ENCODE data around the gene OR9A2. TPM values are rescaled to one million over a fixed set of nuclear protein-coding genes. Genes with fewer than 3 reads are reported as not detected.

Gene OR9A2
- total RNA-seq, 4 donors from 2014 or later, result not detected

DNA sequence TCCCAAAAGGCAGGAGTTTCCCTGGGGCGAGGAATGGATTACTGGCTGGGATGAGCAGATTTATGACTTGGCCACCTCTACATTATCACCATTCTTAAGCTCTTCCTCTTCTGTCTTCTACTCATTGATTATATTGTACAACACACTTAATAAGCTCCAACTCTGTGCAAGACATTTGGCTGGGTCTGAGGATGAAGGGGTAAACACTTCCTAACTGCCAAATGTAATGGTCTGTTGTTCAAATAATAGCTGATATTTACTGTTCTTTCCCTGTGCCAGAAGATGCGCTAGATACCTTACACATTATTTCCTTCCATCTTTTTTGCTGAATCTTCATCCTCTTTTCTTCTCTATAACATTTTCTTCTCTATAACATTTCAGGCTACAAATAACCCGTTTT is 36.8 kb upstream of the OR9A2 start:
- Histone ChIP-seq H3K4me3 (no peak overlapping the region), H3K36me3 (no peaks in the 10 kb centered on the region), H3K4me1 (no peaks in the 10 kb centered on the region), H3K27me3 (no peaks in the 10 kb centered on the region), H3K9me3 (no peaks in the 10 kb centered on the region), H3K27ac (no peak overlapping the region)
- 76 to 77% methylated on average over 3 of the region's 3 CpGs for WGBS, 2 donors (ENCODE audit: low coverage in 1 of 2)
- TF ChIP-seq POLR2AphosphoS5 (IDR thresholded peaks at IDR 0.05) (no peak), POLR2A (IDR thresholded peaks at IDR 0.05) (no peak), EP300 (IDR thresholded peaks at IDR 0.05) (no peak)
- TF ChIP-seq, protein P1, sequence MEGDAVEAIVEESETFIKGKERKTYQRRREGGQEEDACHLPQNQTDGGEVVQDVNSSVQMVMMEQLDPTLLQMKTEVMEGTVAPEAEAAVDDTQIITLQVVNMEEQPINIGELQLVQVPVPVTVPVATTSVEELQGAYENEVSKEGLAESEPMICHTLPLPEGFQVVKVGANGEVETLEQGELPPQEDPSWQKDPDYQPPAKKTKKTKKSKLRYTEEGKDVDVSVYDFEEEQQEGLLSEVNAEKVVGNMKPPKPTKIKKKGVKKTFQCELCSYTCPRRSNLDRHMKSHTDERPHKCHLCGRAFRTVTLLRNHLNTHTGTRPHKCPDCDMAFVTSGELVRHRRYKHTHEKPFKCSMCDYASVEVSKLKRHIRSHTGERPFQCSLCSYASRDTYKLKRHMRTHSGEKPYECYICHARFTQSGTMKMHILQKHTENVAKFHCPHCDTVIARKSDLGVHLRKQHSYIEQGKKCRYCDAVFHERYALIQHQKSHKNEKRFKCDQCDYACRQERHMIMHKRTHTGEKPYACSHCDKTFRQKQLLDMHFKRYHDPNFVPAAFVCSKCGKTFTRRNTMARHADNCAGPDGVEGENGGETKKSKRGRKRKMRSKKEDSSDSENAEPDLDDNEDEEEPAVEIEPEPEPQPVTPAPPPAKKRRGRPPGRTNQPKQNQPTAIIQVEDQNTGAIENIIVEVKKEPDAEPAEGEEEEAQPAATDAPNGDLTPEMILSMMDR (IDR thresholded peaks at IDR 0.05), result no peak
- ATAC-seq, result no peak

DNA sequence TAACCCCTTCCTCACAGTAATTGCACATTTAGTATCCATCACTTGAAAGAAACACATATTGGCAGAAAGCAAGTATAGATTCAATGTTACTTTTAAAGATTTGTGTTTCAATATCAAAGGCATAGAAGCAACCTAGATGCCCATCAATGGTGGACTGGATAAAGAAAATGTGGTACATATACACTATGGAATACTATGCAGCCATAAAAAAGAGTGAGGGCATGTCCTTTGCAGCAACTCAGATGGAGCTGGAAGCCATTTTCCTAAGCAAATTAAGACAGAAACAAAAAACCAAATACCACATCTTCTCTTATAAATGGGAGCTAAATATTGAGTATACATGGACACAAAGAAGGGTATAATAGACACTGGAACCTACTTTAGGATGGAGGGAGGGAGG is 28.8 kb upstream of the OR9A2 start:
- no peak for ATAC-seq
- H3K27me3 ChIP-seq, result no peaks in the 10 kb centered on the region
- H3K9me3 ChIP-seq, result peaks cover 0 to 7% (median 0%) of the 10 kb centered on the region in 3 donors
- TF ChIP-seq EP300 (IDR thresholded peaks at IDR 0.05) (no peak), POLR2A (IDR thresholded peaks at IDR 0.05) (no peak), POLR2AphosphoS5 (IDR thresholded peaks at IDR 0.05) (no peak)
- TF ChIP-seq, protein P1 (IDR thresholded peaks at IDR 0.05), result no peak
- H3K4me3 ChIP-seq, result no peak overlapping the region
- H3K36me3 ChIP-seq, result no peaks in the 10 kb centered on the region
- H3K27ac ChIP-seq, result no peak overlapping the region
- no peaks in the 10 kb centered on the region for H3K4me1 ChIP-seq

DNA sequence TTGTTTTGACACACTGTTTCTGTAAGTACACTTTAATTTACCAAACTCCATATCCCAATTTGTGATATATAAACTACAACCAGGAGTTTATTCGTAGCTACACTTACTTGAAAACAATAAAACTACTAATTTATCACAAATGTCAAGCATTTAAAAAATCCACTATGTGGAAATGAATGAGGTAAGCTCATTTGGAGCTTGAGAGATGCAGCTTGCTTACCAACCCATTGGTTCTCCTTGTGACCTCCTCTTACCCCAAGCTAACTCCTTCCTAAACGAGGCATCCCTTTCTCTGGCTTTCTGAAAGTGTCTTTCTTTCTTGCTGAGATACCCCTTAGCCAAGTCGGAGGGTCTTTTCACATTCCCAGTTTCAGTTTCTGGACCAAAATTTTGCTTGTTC is 27.7 kb upstream of the OR9A2 start:
- Histone ChIP-seq H3K9me3 (peaks cover 0 to 7% (median 0%) of the 10 kb centered on the region in 3 donors), H3K27me3 (no peaks in the 10 kb centered on the region), H3K36me3 (no peaks in the 10 kb centered on the region), H3K27ac (no peak overlapping the region), H3K4me3 (no peak overlapping the region), H3K4me1 (no peaks in the 10 kb centered on the region)
- TF ChIP-seq POLR2AphosphoS5 (IDR thresholded peaks at IDR 0.05), result no peak
- TF ChIP-seq, protein P1 (IDR thresholded peaks at IDR 0.05), result no peak
- no peak for TF ChIP-seq POLR2A (IDR thresholded peaks at IDR 0.05)
- TF ChIP-seq EP300 (IDR thresholded peaks at IDR 0.05), result no peak
- no peak for ATAC-seq
- WGBS, 2 donors (ENCODE audit: low coverage in 1 of 2), result 55 to 63% methylated on average over 3 of the region's 3 CpGs

GRCh38 chr7:143052041-143052440 is 25.1 kb upstream of the OR9A2 start, which contains the start of gene OR6V1:
OR6V1 (plus strand) TSS chr7:143052341; CDS start chr7:143052341, 0 bp downstream.
- Histone ChIP-seq H3K4me3 (no peak within 1 kb of the TSS), H3K36me3 (no peaks in the 10 kb centered on the region), H3K9me3 (peaks cover 0 to 7% (median 0%) of the 10 kb centered on the region in 3 donors), H3K4me1 (no peaks in the 10 kb centered on the region), H3K27me3 (no peaks in the 10 kb centered on the region), H3K27ac (no peak within 1 kb of the TSS)
- TF ChIP-seq POLR2A (IDR thresholded peaks at IDR 0.05), result no peak
- no peak for TF ChIP-seq EP300 (IDR thresholded peaks at IDR 0.05)
- TF ChIP-seq, protein P1 (IDR thresholded peaks at IDR 0.05), result no peak
- no peak for TF ChIP-seq POLR2AphosphoS5 (IDR thresholded peaks at IDR 0.05)
- no peak for ATAC-seq
- WGBS, 2 donors (ENCODE audit: low coverage in 1 of 2), result 70 to 84% methylated on average over 4 of the region's 4 CpGs

DNA sequence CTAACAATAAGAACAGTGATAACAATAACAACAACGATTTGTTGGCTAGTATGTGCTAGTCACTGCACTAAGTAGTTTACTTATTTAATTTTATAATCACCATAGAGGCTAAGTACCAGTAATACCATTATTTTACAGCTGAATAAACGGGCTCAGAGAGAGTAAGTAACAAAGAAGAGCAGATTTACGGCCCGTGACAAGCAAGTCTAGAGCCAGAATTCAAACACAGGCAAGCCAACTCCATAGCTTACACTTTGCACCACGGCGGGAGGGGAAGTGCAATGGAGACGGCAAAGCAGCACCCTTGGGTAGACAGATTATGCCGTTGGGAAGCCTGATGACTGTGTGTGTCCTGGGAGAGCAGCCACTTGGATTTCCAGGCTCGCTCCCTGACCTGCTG is 24.0 kb upstream of the OR9A2 start:
- Histone ChIP-seq H3K4me1 (no peaks in the 10 kb centered on the region), H3K4me3 (no peak overlapping the region), H3K36me3 (no peaks in the 10 kb centered on the region), H3K27ac (no peak overlapping the region), H3K9me3 (peaks cover 0 to 7% (median 0%) of the 10 kb centered on the region in 3 donors), H3K27me3 (no peaks in the 10 kb centered on the region)
- WGBS, 2 donors (ENCODE audit: low coverage in 1 of 2), result 29 to 60% methylated on average over 1 to 9 of the region's 9 CpGs
- TF ChIP-seq, protein P1 (IDR thresholded peaks at IDR 0.05), result no peak
- no peak for TF ChIP-seq POLR2A (IDR thresholded peaks at IDR 0.05)
- TF ChIP-seq POLR2AphosphoS5 (IDR thresholded peaks at IDR 0.05), result no peak
- no peak for TF ChIP-seq EP300 (IDR thresholded peaks at IDR 0.05)
- ATAC-seq, result no peak

All from gastroesophageal sphincter (tissue), 4 donors.